CD4-positive, alpha-beta T cell (primary cell): ENCODE measurements around the gene RGMB. TPM values are rescaled to one million over a fixed set of nuclear protein-coding genes. Genes with fewer than 3 reads are reported as not detected.

ENCODE experiments used
- ATAC-seq: fragments of 200-7000 bp; cut with Tn5 transposase; one replicate; pipeline ENCODE4 v1.10.0; 2022; ENCODE audit warnings: mild to moderate bottlenecking; ENCODE audit not compliant: poor library complexity
- CTCF ChIA-PET: fragments of 350-600 bp; sonication (Branson Sonifier 250); formaldehyde crosslinking; loops from one replicate; lab custom pipeline; 2021; ENCODE audit warnings: antibody characterized with exemption, inconsistent platforms; lab: Charles Lee
- POLR2A ChIA-PET: fragments of 350-600 bp; sonication (Branson Sonifier 250); formaldehyde crosslinking; loops from one replicate; lab custom pipeline; 2021; ENCODE audit warnings: antibody characterized with exemption, inconsistent platforms; lab: Charles Lee
- DNase-seq, 14 experiments: peaks; one replicate each; pipeline ENCODE4 v3.0.0-alpha.2; 2013 to 2020; ENCODE audit warnings: mixed read lengths in 2 of 14
- H3K27ac ChIP-seq, 2 donors: one replicate each; pipeline versions ENCODE4 v1.5.1 to v1.7.0; 2013; ENCODE audit warnings: low read length in 2 of 2, low read depth in 1 of 2, mild to moderate bottlenecking in 1 of 2
- H3K27me3 ChIP-seq, 2 experiments: 1 replicate in 1 of 2; 2 replicates in 1 of 2; pipeline versions ENCODE4 v1.6.1 to v1.7.0; 2013; ENCODE audit warnings: low read length in 2 of 2, control low read depth in 1 of 2, mild to moderate bottlenecking in 1 of 2, moderate library complexity in 1 of 2; ENCODE audit not compliant: insufficient read depth in 2 of 2, control insufficient read depth in 1 of 2
- H3K36me3 ChIP-seq: one replicate; pipeline ENCODE4 v1.6.1; 2013; ENCODE audit warnings: low read length, control low read depth; ENCODE audit not compliant: insufficient read depth
- H3K4me1 ChIP-seq: one replicate; pipeline ENCODE4 v1.6.1; 2013; ENCODE audit warnings: low read length, control low read depth; ENCODE audit not compliant: insufficient read depth
- H3K4me3 ChIP-seq: one replicate; pipeline ENCODE4 v1.5.1; 2013; ENCODE audit warnings: mild to moderate bottlenecking, low read length, moderate library complexity
- H3K9me3 ChIP-seq, 2 experiments: 1 replicate in 1 of 2; 2 replicates in 1 of 2; pipeline versions ENCODE4 v1.6.1 to v1.7.0; 2013; ENCODE audit warnings: low read length in 2 of 2, mild to moderate bottlenecking in 2 of 2, control low read depth in 1 of 2, moderate library complexity in 1 of 2; ENCODE audit not compliant: control insufficient read depth in 1 of 2, insufficient read depth in 1 of 2
- H3K27ac Mint-ChIP-seq: one replicate; pipeline ENCODE4 v1.8.0; 2020; ENCODE audit warnings: mixed read lengths
- H3K27me3 Mint-ChIP-seq: one replicate; pipeline ENCODE4 v1.8.0; 2021; ENCODE audit warnings: mixed read lengths
- H3K36me3 Mint-ChIP-seq: one replicate; pipeline ENCODE4 v1.8.0; 2021; ENCODE audit warnings: low read depth, mixed read lengths
- H3K4me1 Mint-ChIP-seq: one replicate; pipeline ENCODE4 v1.8.0; 2021; ENCODE audit warnings: low read depth, mixed read lengths
- H3K4me3 Mint-ChIP-seq: one replicate; pipeline ENCODE4 v1.8.0; 2020; ENCODE audit warnings: mild to moderate bottlenecking, mixed read lengths
- H3K9me3 Mint-ChIP-seq: one replicate; pipeline ENCODE4 v1.8.0; 2020; ENCODE audit warnings: mixed read lengths
- CTCF ChIP-seq: fragments of 200-600 bp; IDR thresholded peaks from one replicate; pipeline ENCODE4 v1.8.0; 2022; ENCODE audit warnings: antibody characterized with exemption, mild to moderate bottlenecking
- intact Hi-C, 2 experiments: fragments of 100-400 bp; cut with DNase I in 1 of 2; cut with micrococcal nuclease in 1 of 2; formaldehyde crosslinking; loops; one replicate each; pipeline versions ENCODE4 v1.15.1 to v1.9.0; 2023 to 2025; cut with DNase I, micrococcal nuclease
- total RNA-seq, 174 experiments: library from RNA in 2 of 174; stranded (reverse) in 2 of 174; gene quantifications; one replicate each; pipeline ENCODE4 v1.2.3 and lab custom pipeline; 2021 to 2026

The RGMB gene
- total RNA-seq, 2 experiments from 2014 or later: 15.8 to 15.9 TPM

DNA sequence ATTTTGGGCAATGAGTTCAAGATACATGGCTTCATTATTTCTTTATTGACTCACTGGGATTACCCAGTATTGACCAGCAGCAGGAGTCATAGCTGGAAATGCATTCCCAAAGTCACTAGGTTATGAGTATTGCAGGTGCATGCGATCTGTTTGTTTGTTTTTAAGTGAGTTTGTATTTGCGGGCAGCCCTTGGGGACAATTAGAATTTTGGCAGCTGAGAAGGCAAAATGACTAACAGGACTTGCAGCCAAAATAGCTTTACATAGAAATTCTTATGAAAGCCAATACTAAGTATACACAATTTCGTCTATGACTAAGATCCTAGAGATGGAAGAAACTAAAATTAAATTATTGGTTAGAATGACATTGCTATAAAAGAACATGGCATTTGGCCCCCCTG lies 18.1 kb upstream of the RGMB start:
- ATAC-seq: no peak
- Histone ChIP-seq H3K27ac (no peak overlapping the region), H3K36me3 (no peaks in the 10 kb centered on the region), H3K27me3 (no peaks in the 10 kb centered on the region), H3K4me1 (no peaks in the 10 kb centered on the region), H3K4me3 (no peak overlapping the region), H3K9me3 (no peaks in the 10 kb centered on the region)
- H3K36me3 Mint-ChIP-seq: no peaks in the 10 kb centered on the region
- H3K9me3 Mint-ChIP-seq: peaks cover 2% of the 10 kb centered on the region
- intact Hi-C loops: no loop called here
- peaks cover 18% of the 10 kb centered on the region for H3K27me3 Mint-ChIP-seq
- no peak for DNase-seq
- POLR2A ChIA-PET: no interaction called here
- no peaks in the 10 kb centered on the region for H3K4me1 Mint-ChIP-seq
- no peak for TF ChIP-seq CTCF
- no peak overlapping the region for H3K27ac Mint-ChIP-seq
- CTCF ChIA-PET: no interaction called here
- no peak overlapping the region for H3K4me3 Mint-ChIP-seq

DNA sequence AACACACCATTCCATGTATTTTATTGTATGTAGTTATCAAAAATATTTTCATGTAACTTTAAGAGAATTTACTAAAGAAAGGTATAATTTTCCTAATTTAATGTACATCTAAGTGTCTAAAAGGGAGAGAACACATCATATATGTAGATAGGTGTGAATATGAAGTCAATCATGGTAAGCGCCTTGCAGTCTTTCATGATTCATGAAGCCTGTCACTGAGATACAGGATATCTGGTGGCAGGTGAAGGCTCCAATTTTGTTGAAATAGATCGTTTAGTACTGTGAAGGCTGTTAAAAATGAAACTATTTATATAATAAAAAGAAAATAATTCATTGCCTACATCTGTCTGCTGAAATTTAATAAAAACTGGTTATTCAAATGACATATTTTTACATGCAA lies 15.5 kb upstream of the RGMB start:
- intact Hi-C loops: no loop called here
- ATAC-seq: no peak

GRCh38 chr5:98763001-98763630 lies 10.3 kb upstream of the RGMB start:
- Histone ChIP-seq H3K4me1 (peaks cover 2% of the 10 kb centered on the region), H3K9me3 (no peaks in the 10 kb centered on the region), H3K27me3 (peaks cover 7 to 34% of the 10 kb centered on the region in 2 experiments), H3K4me3 (no peak overlapping the region), H3K27ac (no peak overlapping the region), H3K36me3 (no peaks in the 10 kb centered on the region)
- peaks cover under 1% of the 10 kb centered on the region for H3K4me1 Mint-ChIP-seq
- H3K36me3 Mint-ChIP-seq: no peaks in the 10 kb centered on the region
- ChIA-PET CTCF (no interaction called here), POLR2A (no interaction called here)
- peaks cover 64% of the 10 kb centered on the region for H3K27me3 Mint-ChIP-seq
- H3K4me3 Mint-ChIP-seq: no peak overlapping the region
- intact Hi-C loops: loop anchor here in 1 of 2 experiments (10.0 kb wide), 1 partner anchor 1772 kb away; the partner anchor contains the start of gene FAM174A
- no peak overlapping the region for H3K27ac Mint-ChIP-seq
- TF ChIP-seq CTCF: no peak
- no peak for ATAC-seq
- no peaks in the 10 kb centered on the region for H3K9me3 Mint-ChIP-seq
- DNase-seq: no peak

More for the DNA sequence above, 15.5 kb upstream of the RGMB start:
- Mint-ChIP-seq H3K27ac (no peak overlapping the region), H3K9me3 (peaks cover 2% of the 10 kb centered on the region), H3K27me3 (peaks cover 25% of the 10 kb centered on the region), H3K4me3 (no peak overlapping the region), H3K4me1 (no peaks in the 10 kb centered on the region), H3K36me3 (no peaks in the 10 kb centered on the region)
- POLR2A ChIA-PET: no interaction called here
- DNase-seq: no peak
- Histone ChIP-seq H3K9me3 (no peaks in the 10 kb centered on the region), H3K27ac (no peak overlapping the region), H3K4me3 (no peak overlapping the region), H3K4me1 (no peaks in the 10 kb centered on the region), H3K27me3 (no peaks in the 10 kb centered on the region), H3K36me3 (no peaks in the 10 kb centered on the region)
- CTCF ChIA-PET: no interaction called here
- TF ChIP-seq CTCF: no peak
